HG03025 (cell line): ENCODE data around the gene PDXDC1.
A peak's percentile ranks its signal among the peaks of the same experiment; 100 is the strongest.
"Not testable (repeated sequence)": the region's sequence is repeated elsewhere in the genome, so short reads cannot be mapped to it uniquely, and the experiment has no call there.

Experiments
- ATAC-seq: cut with Tn5 transposase; IDR thresholded peaks from one replicate; pipeline ENCODE4 v1.9.1; 2021; ENCODE audit warnings: mild to moderate bottlenecking, moderate library complexity; ENCODE audit not compliant: unreplicated experiment, low FRiP score

Gene PDXDC1, protein sequence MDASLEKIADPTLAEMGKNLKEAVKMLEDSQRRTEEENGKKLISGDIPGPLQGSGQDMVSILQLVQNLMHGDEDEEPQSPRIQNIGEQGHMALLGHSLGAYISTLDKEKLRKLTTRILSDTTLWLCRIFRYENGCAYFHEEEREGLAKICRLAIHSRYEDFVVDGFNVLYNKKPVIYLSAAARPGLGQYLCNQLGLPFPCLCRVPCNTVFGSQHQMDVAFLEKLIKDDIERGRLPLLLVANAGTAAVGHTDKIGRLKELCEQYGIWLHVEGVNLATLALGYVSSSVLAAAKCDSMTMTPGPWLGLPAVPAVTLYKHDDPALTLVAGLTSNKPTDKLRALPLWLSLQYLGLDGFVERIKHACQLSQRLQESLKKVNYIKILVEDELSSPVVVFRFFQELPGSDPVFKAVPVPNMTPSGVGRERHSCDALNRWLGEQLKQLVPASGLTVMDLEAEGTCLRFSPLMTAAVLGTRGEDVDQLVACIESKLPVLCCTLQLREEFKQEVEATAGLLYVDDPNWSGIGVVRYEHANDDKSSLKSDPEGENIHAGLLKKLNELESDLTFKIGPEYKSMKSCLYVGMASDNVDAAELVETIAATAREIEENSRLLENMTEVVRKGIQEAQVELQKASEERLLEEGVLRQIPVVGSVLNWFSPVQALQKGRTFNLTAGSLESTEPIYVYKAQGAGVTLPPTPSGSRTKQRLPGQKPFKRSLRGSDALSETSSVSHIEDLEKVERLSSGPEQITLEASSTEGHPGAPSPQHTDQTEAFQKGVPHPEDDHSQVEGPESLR

DNA sequence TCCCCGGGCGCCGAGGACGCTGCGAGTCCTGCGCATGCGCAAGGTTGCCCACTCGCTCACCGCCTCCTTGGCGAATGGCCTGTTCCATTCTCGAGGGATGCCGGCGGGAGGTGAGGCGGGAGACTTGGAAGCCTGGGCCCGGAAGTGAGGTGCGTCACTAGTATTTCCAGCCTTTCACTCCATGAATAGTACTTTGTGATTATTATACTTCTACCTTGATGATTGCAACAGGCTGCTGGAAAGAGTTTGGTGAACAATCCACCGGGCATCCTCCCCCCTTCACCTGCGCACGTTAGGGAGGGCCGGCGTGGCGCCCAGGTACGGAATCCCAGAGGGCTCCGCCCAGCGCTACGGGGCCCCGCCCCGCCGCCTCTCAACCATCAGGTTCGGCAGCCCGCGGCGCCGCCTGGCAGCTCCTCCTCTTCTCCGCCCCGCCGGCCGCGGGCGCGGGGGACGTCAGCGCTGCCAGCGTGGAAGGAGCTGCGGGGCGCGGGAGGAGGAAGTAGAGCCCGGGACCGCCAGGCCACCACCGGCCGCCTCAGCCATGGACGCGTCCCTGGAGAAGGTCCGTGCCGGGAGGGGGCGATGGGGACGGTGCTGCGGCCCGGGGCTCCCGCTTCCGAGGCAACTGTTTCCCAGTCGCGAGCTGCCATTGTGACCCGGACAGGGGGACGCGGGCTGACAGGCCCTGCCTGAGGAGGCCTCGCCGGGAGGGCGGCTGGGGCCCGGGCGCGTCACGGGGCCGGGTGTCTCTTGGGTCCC, at the start of gene PDXDC1:
PDXDC1 (plus strand) TSS at position 371 of the 762 bp plus-strand sequence; CDS start at position 545, 174 bp downstream.
- ATAC-seq = peak; percentile 86

DNA sequence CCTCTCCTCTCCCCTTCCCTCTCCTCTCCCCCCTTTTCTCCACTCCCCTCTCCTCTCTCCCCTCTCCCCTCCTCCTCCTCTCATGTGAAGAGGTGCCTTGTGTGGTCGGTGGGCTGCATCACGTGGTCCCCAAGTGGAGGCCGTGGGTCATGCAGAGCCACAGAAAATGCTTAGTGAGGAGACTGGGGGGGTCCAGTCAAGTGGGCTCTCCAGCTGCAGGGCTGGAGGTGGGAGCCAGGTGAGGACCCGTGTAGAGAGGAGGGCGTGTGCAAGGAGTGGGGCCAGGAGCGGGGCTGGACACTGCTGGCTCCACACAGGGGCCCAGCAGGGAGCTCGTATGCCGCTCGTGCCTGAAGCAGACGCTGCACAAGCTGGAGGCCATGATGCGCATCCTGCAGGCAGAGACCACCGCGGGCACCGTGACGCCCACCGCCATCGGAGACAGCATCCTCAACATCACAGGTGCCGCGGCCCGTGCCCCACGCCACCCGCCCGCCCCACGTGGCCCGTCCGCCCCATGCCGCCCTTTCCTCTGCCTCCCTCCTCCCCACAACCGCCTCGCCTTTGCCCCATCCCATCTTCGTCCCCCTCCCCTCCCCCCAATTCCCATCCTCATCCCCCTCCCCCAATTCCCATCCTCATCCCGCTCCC, 46.6 kb upstream of the PDXDC1 start:
- ATAC-seq = not testable (repeated sequence)

DNA sequence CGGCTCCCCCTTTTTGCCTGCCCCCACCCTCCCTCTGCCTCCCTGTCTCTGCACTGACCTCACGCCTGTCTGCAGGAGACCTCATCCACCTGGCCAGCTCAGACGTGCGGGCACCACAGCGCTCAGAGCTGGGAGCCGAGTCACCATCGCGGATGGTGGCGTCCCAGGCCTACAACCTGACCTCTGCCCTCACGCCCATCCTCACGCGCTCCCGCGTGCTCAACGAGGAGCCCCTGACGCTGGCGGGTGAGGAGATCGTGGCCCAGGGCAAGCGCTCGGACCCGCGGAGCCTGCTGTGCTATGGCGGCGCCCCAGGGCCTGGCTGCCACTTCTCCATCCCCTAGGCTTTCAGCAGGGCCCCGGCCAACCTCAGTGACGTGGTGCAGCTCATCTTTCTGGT, 45.6 kb upstream of the PDXDC1 start:
- not testable (repeated sequence) for ATAC-seq

DNA sequence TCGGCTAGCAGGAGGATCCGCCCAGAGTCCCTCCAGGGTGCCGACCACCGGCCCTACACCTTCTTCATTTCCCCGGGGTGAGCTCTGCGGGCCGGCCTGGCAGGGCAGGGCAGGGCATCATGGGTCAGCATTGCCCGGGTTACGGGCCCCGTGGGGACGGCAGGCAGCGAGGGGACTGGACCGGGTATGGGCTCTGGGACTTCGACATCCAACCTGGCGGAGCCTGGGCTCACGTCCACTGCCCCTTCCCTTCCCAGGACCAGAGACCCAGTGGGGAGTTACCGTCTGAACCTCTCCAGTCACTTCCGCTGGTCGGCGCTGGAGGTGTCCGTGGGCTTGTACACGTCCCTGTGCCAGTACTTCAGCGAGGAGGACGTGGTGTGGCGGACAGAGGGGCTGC, 44.6 kb upstream of the PDXDC1 start:
- ATAC-seq = not testable (repeated sequence)

DNA sequence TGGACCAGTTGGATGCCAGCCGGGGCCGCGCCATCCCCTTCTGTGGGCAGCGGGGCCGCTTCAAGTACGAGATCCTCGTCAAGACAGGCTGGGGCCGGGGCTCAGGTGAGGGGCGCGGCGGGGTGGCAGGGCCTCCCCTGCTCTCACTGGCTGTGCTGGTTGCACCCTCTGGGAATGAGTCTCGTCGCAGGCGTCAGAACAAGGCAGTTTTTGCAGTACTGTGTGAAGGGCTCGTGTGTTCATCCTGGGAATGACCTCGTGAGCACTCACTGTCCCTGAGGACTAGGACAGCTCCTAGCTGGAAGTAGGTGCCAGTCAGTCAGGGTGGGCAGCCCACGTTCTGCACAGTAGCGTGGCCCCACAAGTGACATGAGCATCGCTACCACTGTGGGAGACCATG, 43.9 kb upstream of the PDXDC1 start:
- ATAC-seq = not testable (repeated sequence)

DNA sequence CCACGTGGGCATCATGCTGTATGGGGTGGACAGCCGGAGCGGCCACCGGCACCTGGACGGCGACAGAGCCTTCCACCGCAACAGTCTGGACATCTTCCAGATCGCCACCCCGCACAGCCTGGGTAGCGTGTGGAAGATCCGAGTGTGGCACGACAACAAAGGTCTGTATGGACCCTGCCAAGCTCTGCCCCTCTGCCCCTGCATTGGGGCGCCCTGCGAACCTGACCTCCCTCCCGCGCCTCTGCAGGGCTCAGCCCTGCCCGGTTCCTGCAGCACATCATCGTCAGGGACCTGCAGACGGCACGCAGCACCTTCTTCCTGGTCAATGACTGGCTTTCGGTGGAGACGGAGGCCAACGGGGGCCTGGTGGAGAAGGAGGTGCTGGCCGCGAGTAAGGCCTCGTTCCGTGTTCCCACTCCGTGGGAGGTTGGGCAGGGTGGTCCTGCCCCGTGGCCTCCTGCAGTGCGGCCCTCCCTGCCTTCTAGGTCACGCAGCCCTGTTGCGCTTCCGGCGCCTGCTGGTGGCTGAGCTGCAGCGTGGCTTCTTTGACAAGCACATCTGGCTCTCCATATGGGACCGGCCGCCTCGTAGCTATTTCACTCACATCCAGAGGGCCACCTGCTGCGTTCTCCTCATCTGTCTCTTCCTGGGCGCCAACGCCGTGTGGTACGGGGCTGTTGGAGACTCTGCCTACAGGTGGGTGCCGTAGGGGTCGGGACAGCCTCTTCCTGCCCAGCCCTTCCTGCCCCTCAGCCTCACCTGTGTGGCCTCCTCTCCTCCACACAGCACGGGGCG, 42.0 kb upstream of the PDXDC1 start:
- not testable (repeated sequence) for ATAC-seq

DNA sequence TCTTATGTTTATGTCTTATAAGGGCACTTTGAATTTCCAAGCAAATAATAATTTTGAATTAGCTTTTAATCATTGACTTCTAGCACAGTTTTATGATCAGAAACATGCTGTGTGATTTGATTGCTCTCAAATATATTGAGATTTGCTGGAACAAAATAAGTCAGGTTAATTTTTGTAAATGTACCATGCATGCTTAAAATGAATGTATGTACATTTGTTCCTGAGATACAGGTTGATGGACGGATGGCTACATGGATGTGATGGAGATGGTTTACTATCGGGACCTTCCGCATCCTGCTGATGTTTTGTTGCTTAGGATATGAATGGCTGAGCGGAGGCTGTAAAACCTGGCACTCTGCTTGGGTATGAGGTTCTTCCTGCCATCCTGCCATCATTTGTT, 37.7 kb upstream of the PDXDC1 start, which contains the start of gene NPIPA1:
NPIPA1 (plus strand) TSS at position 301 of the 400 bp plus-strand sequence; CDS start at position 301, 0 bp downstream.
- ATAC-seq = not testable (repeated sequence)

DNA sequence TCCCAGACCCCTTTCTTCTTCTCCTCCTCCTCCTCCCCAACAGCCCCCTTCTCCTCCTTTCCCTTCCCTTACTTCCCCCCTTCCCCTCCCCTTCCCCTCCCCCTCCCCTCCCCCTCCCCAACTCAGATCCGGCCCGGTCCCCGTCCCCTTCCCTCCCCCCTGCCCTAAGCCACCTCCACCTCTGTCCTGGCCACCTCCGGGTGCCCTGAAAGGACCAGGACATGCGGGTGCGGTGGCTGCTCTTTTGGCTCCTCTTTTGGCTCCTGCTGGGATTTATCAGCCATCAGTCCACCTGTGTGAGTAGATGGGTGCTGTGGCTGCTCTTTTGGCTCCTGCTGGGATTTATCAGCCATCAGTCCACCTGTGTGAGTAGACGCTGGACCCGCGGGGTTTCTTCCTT, 36.8 kb upstream of the PDXDC1 start:
- not testable (repeated sequence) for ATAC-seq

DNA sequence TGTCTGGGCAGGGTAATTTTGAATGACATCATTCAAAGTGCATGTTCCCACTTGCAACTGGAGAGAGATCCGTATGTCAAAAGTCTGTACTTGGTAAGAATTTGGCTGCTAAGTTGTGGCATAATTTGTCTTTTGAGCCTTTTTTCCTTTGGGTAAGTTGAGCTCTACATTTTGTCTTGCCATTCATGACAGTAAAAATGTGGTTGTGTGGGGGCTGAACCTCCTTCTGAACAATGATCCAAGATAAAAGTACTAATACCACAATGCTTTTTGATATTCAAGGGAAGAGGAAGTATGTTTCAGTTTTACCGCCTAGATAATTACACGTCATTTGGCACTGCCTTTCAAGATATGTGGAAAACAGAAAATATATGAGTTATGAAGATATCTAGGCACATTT, 32.1 kb upstream of the PDXDC1 start:
- not testable (repeated sequence) for ATAC-seq

DNA sequence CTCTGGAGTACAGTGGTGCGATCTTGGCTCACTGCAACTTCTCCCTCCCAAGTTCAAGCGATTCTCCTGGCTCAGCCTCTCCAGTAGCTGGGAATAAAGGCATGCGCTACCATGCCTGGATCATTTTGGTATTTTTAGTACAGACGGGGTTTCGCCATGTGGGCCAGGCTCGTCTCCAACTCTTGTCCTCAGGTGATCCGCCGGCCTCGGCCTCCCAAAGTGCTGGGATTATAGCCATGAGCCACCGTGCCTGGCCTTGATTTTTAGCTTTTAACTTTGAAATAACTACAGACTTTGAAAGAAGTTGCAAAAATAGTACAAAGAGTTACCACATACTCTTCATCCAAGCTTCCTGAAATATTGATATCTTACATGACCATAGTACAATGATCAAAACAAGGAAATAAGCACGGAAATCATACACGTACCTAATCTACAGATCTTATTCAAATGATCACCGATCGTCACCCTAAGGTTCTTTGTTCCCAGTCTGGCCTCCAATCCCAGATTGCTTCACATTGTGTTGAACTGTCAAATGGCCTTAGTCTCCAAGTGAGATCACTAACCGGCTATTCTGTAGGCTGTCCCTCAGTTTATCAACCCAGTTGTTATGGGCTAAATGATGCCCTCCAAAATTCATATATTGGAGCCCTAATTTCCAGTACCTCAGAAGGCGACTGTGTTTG, 19.1 kb upstream of the PDXDC1 start:
- no peak for ATAC-seq

DNA sequence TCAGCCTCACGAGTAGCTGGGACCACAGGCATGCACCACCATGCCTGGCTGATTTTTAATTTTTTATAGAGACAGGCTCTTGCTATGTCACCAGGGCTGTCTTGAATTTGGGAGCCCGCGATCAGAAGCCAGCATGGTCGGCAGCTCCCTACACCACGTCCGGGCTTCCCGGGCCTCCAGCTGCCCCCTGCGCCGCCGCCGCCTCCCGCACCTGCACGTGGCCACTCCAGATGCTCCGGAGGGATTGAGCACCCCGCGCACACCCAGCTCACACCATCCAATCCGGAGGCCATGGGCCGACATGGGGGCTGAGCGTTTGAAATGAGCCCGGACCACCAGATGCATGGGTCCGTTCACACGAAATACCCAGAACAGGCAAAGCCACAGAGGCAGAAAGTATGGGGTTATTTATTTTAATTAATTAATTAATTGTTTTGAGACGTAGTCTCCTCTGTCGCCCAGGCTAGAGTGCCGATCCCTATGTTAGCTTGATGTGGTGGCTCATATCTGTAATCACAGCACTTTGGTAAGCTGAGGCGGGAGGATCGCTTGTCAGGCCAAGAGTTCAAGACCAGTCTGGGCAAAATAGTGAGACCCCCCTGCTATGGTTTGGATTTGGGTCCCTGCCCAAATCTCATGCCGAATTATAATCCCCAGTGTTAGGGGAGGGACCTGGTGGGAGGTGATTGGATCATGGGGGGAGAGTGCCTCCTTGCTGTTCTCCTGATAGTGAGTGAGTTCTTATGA, 17.1 kb upstream of the PDXDC1 start:
- no peak for ATAC-seq

DNA sequence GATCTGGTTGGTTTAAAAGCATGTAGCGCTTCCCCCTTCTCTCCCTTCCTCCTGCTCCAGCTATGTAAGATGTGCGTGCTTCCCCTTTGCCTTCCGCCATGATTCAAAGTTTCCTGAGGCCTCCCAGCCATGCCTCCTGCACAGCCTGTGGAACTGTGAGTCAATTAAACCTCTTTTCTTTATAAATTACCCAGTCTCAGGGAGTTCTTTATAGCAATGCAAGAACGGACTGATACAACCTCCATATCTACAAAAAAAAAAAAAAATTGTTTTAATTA, 16.6 kb upstream of the PDXDC1 start:
- no peak for ATAC-seq

DNA sequence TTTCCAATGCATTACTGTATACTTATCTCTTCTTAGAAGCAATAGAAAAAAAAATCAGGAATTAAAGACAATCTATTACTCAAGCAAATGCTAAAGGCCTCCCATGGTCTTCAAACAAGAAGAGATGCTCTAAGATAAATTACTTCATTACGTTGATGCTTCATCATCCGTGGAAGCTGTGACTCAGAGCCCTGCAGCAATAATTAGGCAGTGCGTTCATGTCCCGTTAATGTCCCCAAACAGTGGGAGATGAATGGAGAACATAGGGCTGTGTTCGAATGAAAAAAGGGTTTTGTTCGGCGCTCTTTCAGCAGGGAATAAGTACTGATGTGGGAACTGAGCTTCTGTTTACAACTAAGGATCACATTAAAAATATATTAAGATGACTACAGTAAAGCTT, 15.9 kb upstream of the PDXDC1 start:
- ATAC-seq = no peak

DNA sequence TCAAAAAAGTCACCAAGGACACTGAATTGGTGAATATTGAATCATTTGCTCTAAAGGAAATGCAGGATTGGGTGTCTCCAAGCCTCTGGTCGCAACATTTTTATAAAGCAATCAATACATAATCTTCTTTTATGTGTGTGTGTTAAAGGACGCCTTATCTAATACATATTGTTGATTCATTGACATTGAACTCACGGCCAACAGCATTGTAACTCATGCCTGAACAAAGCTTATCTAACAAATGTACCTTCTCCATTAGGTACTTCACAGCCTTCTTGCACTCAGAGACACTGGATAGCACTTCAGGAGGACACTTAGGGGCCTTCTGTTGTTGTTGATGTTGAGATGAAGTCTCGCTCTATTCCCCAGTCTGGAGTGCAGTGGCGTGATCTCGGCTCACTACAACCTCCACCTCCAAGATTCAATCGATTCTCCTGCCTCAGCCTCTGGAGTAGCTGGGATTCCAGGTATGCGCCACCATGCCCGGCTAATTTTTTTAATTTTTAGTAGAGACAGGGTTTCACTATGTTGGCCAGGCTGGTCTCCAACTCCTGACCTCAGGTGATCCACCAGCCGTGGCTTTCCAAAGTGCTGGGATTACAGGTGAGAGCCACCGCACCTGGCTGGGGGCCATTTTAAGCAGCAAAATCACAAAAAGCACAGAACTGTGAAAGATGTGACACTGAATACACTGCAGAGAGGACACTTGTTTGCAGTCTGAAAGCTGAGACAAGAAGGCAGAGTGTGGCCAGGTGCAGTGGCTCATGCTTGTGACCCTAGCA, 13.2 kb upstream of the PDXDC1 start:
- no peak for ATAC-seq

DNA sequence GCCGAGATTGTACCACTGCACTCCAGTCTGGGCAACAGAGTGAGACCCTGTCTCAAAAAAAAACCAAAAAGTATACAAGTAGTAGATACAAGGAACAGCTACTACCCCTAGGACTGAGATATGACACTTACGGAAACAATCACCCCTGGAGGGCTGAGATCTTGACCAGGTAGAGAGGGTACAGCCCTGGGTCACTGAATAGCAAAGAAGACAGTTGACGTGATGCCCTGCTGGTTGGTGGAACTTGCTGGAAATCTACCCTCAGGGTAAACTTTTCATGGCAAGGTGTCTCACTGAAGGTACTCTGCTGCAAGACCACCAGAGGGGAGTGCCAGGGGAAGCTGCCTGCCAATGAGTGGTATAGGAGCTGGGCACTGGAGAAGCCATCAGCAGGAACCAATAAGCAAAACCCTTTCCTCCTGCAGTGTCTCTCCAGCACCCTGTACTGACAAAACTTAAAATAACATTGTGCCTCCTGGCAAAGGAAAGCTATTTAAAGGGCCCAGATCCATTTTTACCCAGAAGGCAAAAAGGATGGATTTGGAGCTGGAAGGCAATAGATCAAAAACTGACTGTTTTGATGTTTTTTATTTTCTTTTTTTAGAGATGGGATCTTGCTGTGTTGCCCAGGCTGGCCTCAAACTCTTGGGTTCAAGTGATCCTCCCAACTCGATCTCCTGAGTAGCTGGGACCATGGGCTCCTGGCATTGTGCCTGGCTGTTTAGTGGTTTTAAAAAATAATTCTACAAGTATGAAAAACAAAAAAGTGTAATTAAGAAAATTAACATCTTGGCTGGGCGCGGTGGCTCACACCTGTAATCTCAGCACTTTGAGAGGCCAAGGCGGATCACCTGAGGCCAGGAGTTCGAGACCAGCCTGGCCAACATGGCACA, 11.3 kb upstream of the PDXDC1 start:
- no peak for ATAC-seq

DNA sequence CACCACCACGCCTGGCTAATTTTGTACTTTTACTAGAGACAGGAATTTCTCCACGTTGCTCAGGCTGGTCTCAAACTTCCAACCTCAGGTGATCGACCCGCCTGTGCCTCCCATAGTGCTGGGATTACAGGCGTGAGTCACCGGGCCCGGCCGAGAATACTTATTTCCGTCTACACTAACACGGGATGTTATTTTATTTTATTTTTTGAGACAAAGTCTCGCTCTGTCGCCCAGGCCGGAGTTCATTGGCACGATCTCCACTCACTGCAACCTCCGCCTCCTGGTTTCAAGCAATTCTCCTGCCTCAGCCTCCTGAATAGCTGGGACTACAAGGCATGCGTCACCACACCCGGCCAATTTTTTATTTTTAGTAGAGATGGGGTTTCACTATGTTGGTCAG, 9.5 kb upstream of the PDXDC1 start:
- no peak for ATAC-seq

DNA sequence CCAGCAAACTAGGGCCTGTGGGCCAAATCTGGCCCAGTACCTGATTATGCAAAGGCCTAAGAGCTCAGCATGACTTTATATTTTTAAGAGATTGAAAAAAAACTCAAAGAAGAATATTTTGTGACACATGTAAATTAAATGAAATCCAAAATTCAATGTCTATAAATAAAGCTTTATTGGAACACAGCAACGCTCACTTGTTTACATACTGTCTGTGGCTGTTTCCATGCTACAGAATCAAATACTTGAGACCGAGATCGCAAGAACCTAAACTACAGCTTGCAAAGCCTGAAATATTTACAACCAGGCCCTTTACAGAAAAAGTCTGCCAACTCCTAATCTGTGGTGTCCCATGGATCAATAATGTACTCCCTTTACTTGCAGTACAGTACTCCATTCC, 5.0 kb upstream of the PDXDC1 start:
- ATAC-seq = not testable (repeated sequence)
